Testis (tissue), 3 donors: Measurements from ENCODE around the gene ST6GALNAC5. TPM values are rescaled to one million over a fixed set of nuclear protein-coding genes. Genes with fewer than 3 reads are reported as not detected.

Experiments
- DNase-seq: peaks from one replicate; pipeline ENCODE4 v3.0.0-alpha.2; 2019
- H3K27ac ChIP-seq, 2 donors: fragments of 200-600 bp; sonication (generic); one replicate each; pipeline ENCODE4 v1.5.1; 2019
- H3K27me3 ChIP-seq: fragments of 200-600 bp; sonication (generic); one replicate; pipeline ENCODE4 v1.5.1; 2019
- H3K36me3 ChIP-seq: fragments of 200-600 bp; sonication (generic); one replicate; pipeline ENCODE4 v1.5.1; 2017; ENCODE audit warnings: low read depth; ENCODE audit errors: missing control alignments
- H3K4me1 ChIP-seq: fragments of 200-600 bp; sonication (generic); one replicate; pipeline ENCODE4 v1.5.1; 2019
- H3K4me3 ChIP-seq, 2 donors: fragments of 200-600 bp; sonication (generic); one replicate each; pipeline ENCODE4 v1.5.1; 2017 to 2019
- H3K9me3 ChIP-seq: fragments of 200-600 bp; sonication (generic); one replicate; pipeline ENCODE4 v1.5.1; 2017
- CTCF ChIP-seq, 3 experiments: fragments of 450-650 bp in 2 of 3; fragments of 200-600 bp in 1 of 3; sonication (generic) in 1 of 3; IDR thresholded peaks; one replicate each; pipeline ENCODE4 v1.5.1; 2016 to 2019; ENCODE audit warnings: antibody characterized with exemption in 3 of 3, mild to moderate bottlenecking in 2 of 3, moderate library complexity in 1 of 3
- POLR2A ChIP-seq: fragments of 450-650 bp; IDR thresholded peaks from one replicate; pipeline ENCODE4 v1.6.1; 2017; ENCODE audit warnings: antibody characterized with exemption, mild to moderate bottlenecking, moderate library complexity
- WGBS, 2 donors: methylation state at CpG; one replicate each; pipeline ENCODE4 v1.1.5; 2018; 5-methylcytosine and 5-hydroxymethylcytosine counted together
- intact Hi-C: fragments of 100-400 bp; cut with DNase I; formaldehyde crosslinking; loops from one replicate; pipeline ENCODE4 v1.15.1; 2023; ENCODE audit warnings: low total_unique reads
- microRNA-seq, 2 donors: library from miRNA; unstranded; fragments of <30 nt; microRNA quantifications; one replicate each; pipeline ENCODE4, GENCODE V29; 2016; ENCODE audit warnings: borderline number of aligned reads in 2 of 2, borderline replicate concordance in 1 of 2
- polyA plus RNA-seq: library from polyadenylated mRNA; stranded (reverse); fragments of 350-450 nt; fragmentation: Illumina TruSeq; extraction: RNeasy Lipid Tissue Mini Kit (QIAGEN cat#74804); gene quantifications from one replicate; pipeline ENCODE4 v1.2.3, GENCODE V29; 2014; ENCODE audit warnings: low read depth, low replicate concordance; ENCODE audit not compliant: insufficient read depth
- small RNA-seq, 2 donors: library from RNA; depleted of rRNA; stranded (forward); fragments of <200 nt; gene quantifications; one replicate each; pipeline ENCODE3, GENCODE V24; 2016
- total RNA-seq, 2 donors: library from RNA; depleted of rRNA; stranded (reverse); fragments of >200 nt; gene quantifications; one replicate each; pipeline ENCODE4 v1.2.3, GENCODE V29; 2016

Gene ST6GALNAC5
- total and polyA plus RNA-seq, 3 donors from 2014 or later = 3.1 to 26.6 (median 11.1) TPM

- 95% methylated on average over 10 of the region's 10 CpGs for WGBS, 2 donors
- Histone ChIP-seq H3K27me3 (no peaks in the 10 kb centered on the region), H3K9me3 (no peaks in the 10 kb centered on the region), H3K4me1 (no peaks in the 10 kb centered on the region), H3K4me3 (no peak overlapping the region), H3K36me3 (no peaks in the 10 kb centered on the region), H3K27ac (no peak overlapping the region)
- TF ChIP-seq POLR2A (no peak), CTCF (IDR thresholded peaks at IDR 0.05) (no peak)
- DNase-seq = no peak
- intact Hi-C loops = no loop called here
Observed at GRCh38 chr1:77104672-77105071, 237.4 kb downstream of the ST6GALNAC5 start.

Small RNAs within 50 kb of the gene (microRNA-seq; reads per million reads assigned to microRNA genes)
- gene MIR7156 = 0 reads per million in 2 donors

Small RNAs within 50 kb of the gene (small RNA-seq; reads per million reads assigned to genes)
- gene MIR7156 = 0 reads per million in 2 donors
